ENCODE results near the gene SSH3.

Gene SSH3

DNA sequence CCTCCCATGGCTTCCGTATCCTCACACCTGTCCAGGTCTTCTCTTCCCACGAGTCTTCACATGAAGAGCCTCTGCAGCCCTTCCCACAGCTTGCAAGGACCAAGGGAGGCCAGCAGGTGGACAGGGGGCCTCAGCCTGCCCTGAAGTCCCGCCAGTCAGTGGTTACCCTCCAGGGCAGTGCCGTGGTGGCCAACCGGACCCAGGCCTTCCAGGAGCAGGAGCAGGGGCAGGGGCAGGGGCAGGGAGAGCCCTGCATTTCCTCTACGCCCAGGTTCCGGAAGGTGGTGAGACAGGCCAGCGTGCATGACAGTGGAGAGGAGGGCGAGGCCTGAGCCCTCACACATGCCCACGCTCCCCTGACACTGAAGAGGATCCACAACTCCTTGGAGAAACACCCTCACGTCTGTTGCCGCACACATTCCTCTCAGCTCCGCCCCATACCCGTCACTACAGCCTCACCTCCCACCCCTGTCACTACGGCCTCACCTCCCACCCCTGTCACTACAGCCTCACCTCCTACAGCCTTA is 8.3 kb downstream of the SSH3 start:
- TF ChIP-seq CEBPB (IDR thresholded peaks at IDR 0.05): no peak

DNA sequence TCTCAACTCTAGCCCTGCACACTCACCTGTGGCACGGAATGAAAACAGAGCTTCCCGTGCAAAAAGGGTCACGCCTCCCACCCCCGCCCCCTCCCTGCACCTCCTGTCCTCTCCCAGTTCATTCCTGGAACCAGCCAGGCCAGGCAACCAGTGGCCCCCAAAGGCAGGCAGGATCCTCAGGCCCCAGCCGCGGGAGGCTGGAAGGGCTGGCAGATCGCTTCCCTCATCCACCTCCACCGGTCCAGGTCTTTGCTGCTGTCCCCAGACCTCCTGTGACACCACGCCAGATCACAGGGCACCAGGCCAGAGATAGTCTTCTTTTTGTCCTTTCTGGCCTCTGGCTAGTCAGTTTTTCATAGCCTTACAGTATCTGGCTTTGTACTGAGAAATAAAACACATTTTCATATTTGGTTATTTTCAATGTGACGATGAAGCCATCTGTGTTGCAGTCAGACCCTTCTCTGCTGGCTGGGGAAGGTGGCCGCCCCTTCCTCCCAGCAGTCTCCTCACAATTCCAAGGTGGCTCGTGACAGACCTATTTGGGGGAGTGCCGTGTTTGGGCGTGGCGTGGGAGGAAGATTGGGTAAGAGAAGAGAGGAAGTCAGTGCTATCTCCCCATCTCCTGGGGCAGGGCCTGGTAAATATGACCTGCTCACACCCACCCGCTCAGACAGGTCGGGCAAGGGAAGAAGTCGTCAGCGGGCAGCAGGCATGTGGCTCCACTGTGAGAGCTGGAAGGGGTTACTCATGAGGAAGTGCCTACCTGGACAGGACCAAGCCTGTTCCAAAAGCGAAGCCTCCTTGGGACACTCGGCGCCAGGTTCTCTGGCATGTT is 9.1 kb downstream of the SSH3 start:
- TF ChIP-seq EGR1 (IDR thresholded peaks at IDR 0.05) (no peak), TAF1 (IDR thresholded peaks at IDR 0.05; ENCODE audit: low read depth) (no peak), RAD21 (IDR thresholded peaks at IDR 0.05; ENCODE audit: low read depth) (no peak)

DNA sequence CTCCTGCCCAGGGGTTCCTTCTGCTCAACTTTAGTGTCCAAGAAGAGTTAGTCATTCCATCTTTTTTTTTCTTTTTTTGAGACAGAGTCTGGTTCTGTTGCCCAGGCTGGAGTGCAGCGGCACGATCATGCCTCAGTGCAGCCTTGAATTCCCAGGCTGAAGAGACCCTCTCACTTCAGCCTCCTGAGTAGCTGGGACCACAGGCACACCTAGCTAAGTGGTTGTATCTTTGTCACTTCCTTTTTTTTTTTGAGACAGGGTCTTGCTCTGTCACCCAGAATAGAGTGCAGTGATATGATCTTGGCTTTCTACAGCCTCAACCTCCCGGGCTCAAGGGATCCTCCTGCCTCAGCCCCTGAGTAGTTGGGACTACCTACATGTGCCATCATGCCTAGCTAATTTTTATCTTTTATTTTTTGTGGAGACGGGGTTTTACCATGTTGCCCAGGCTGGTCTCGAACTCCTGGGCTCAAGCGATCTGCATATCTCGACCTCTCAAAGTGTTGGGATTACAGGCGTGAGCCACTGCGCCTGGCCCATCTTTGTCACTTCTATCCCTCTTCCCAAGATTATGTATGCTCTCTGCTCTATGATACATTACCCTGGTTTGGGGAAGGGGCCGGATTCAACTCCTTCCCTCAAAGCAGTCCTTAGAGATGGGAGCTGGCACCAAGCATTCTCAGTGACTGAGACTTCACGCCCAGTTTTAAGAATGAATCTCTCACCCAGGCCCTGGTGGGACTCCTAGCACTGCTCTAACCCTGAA is 10.0 kb downstream of the SSH3 start:
- TF ChIP-seq CEBPB (IDR thresholded peaks at IDR 0.05) (no peak), TAF1 (IDR thresholded peaks at IDR 0.05; ENCODE audit: low read depth) (no peak), YY1 (IDR thresholded peaks at IDR 0.05; ENCODE audit: low read depth) (no peak)
- TF ChIP-seq, protein P1, sequence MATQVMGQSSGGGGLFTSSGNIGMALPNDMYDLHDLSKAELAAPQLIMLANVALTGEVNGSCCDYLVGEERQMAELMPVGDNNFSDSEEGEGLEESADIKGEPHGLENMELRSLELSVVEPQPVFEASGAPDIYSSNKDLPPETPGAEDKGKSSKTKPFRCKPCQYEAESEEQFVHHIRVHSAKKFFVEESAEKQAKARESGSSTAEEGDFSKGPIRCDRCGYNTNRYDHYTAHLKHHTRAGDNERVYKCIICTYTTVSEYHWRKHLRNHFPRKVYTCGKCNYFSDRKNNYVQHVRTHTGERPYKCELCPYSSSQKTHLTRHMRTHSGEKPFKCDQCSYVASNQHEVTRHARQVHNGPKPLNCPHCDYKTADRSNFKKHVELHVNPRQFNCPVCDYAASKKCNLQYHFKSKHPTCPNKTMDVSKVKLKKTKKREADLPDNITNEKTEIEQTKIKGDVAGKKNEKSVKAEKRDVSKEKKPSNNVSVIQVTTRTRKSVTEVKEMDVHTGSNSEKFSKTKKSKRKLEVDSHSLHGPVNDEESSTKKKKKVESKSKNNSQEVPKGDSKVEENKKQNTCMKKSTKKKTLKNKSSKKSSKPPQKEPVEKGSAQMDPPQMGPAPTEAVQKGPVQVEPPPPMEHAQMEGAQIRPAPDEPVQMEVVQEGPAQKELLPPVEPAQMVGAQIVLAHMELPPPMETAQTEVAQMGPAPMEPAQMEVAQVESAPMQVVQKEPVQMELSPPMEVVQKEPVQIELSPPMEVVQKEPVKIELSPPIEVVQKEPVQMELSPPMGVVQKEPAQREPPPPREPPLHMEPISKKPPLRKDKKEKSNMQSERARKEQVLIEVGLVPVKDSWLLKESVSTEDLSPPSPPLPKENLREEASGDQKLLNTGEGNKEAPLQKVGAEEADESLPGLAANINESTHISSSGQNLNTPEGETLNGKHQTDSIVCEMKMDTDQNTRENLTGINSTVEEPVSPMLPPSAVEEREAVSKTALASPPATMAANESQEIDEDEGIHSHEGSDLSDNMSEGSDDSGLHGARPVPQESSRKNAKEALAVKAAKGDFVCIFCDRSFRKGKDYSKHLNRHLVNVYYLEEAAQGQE (IDR thresholded peaks at IDR 0.05; ENCODE audit: low read depth): no peak

DNA sequence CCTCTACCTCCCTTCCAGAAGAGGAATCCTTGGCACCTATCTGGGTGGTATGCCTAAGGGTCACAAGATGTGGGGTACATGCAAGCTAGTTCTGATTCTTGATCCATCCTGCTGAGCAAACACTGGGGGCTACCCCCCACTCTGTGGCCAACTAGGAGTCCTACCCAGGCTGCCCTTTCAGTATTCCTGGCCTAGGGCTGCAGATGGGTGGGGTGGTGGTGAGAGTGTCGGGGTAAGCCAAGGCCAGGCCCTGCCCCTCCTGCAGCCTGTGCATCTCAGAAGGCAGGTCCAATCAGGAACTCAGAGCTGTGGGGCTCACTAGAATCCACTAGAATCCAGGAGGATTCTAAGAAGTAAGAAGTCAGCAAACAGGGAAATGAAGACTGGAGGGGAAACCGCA is 10.9 kb downstream of the SSH3 start:
- TF ChIP-seq ZBTB7A (IDR thresholded peaks at IDR 0.05; ENCODE audit: low read depth): no peak
- TF ChIP-seq YY1 (IDR thresholded peaks at IDR 0.05; ENCODE audit: low read depth): no peak
- no peak for TF ChIP-seq TCF12 (IDR thresholded peaks at IDR 0.05; ENCODE audit: low read depth)
- TF ChIP-seq, protein P1 (IDR thresholded peaks at IDR 0.05; ENCODE audit: low read depth): no peak

DNA sequence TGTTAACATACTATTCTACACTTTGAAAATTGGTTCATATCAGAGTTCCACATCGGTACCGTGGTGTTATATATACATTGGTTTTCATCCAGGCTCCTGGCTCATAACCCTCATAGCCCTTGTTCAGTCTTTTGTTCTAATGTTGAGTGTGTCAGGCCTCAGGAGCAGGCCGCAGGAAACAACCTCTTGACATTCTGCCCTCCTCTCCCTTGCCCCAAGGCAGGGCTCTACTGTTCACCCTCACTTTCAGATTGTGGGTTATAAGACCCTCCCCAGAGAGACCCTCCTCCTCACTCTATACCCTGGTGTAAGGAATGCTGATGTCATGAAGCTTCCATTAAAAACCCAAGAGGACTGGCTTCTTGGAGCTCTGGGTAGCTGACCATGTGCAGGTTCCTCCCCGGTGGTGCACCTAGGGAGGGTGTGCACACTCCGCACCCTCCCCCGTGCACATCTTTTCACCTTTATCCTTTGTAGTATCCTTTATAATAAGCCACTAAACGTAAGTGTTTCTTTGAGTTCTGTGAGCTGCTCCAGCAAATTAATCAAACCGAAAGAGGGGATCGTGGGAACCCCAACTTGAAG is 12.1 kb downstream of the SSH3 start:
- TF ChIP-seq EGR1 (IDR thresholded peaks at IDR 0.05) (no peak), FOXM1 (IDR thresholded peaks at IDR 0.05; ENCODE audit: borderline replicate concordance, low read depth) (no peak), ZBTB7A (IDR thresholded peaks at IDR 0.05; ENCODE audit: low read depth) (no peak)
- TF ChIP-seq, protein P1 (IDR thresholded peaks at IDR 0.05; ENCODE audit: low read depth): no peak

DNA sequence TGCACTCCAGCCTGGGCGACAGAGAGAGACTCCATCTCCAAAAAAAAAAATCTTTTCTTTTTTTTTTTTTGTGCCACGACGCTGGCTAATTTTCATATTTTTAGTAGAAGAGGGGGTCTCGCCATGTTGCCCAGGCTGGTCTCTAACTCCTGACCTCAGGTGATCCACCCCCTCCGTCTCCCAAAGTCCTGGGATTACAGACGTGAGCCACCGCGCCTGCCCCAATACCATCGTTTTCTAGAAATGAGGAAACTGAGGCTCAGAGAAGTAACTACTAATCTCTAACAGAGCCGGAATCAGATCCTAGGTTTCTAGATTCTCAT is 13.5 kb downstream of the SSH3 start:
- TF ChIP-seq EP300 (IDR thresholded peaks at IDR 0.05; ENCODE audit: borderline replicate concordance): no peak
- TF ChIP-seq TAF1 (IDR thresholded peaks at IDR 0.05; ENCODE audit: low read depth): no peak
- no peak for TF ChIP-seq CREB1 (IDR thresholded peaks at IDR 0.05; ENCODE audit: low read depth)
- TF ChIP-seq, protein P1 (IDR thresholded peaks at IDR 0.05; ENCODE audit: low read depth): no peak
- no peak for TF ChIP-seq ZBTB7A (IDR thresholded peaks at IDR 0.05; ENCODE audit: low read depth)
- no peak for TF ChIP-seq FOXM1 (IDR thresholded peaks at IDR 0.05; ENCODE audit: borderline replicate concordance, low read depth)
- no peak for TF ChIP-seq TCF12 (IDR thresholded peaks at IDR 0.05; ENCODE audit: low read depth)
- TF ChIP-seq, protein P2, sequence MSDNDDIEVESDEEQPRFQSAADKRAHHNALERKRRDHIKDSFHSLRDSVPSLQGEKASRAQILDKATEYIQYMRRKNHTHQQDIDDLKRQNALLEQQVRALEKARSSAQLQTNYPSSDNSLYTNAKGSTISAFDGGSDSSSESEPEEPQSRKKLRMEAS (IDR thresholded peaks at IDR 0.05): no peak
- no peak for TF ChIP-seq CEBPB (IDR thresholded peaks at IDR 0.05)
- TF ChIP-seq YY1 (IDR thresholded peaks at IDR 0.05; ENCODE audit: low read depth): no peak
- no peak for TF ChIP-seq TEAD4 (IDR thresholded peaks at IDR 0.05)
- no peak for TF ChIP-seq EGR1 (IDR thresholded peaks at IDR 0.05)
- TF ChIP-seq NFIC (IDR thresholded peaks at IDR 0.05): no peak
- TF ChIP-seq, protein P3, sequence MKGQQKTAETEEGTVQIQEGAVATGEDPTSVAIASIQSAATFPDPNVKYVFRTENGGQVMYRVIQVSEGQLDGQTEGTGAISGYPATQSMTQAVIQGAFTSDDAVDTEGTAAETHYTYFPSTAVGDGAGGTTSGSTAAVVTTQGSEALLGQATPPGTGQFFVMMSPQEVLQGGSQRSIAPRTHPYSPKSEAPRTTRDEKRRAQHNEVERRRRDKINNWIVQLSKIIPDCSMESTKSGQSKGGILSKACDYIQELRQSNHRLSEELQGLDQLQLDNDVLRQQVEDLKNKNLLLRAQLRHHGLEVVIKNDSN (IDR thresholded peaks at IDR 0.05): no peak
